HG03103 (cell line): ENCODE measurements around the gene CCDC91.
"Not testable (repeated sequence)": the region's sequence is repeated elsewhere in the genome, so short reads cannot be mapped to it uniquely, and the experiment has no call there.

Source experiments
- ATAC-seq: cut with Tn5 transposase; IDR thresholded peaks from one replicate; pipeline ENCODE4 v1.9.1; 2021; ENCODE audit warnings: low read depth; ENCODE audit not compliant: unreplicated experiment

CCDC91 gene

GRCh38 chr12:28178775-28179174 lies 11.5 kb upstream of the CCDC91 start:
- ATAC-seq = no peak

GRCh38 chr12:28180786-28181185 lies 9.5 kb upstream of the CCDC91 start:
- no peak for ATAC-seq

- no peak for ATAC-seq
Observed at GRCh38 chr12:28184375-28184774, 5.9 kb upstream of the CCDC91 start.

GRCh38 chr12:28186500-28186899 lies 3.8 kb upstream of the CCDC91 start:
- ATAC-seq = no peak

GRCh38 chr12:28189784-28190320 lies 404 bp upstream of the CCDC91 start:
- ATAC-seq = no peak

- peak; percentile 4 for ATAC-seq
Observed at GRCh38 chr12:28191051-28192048, 1.1 kb downstream of the CCDC91 start.

GRCh38 chr12:28192125-28192524 lies 1.9 kb downstream of the CCDC91 start:
- no peak for ATAC-seq

- ATAC-seq = not testable (repeated sequence)
Observed at GRCh38 chr12:28194621-28195020, 4.4 kb downstream of the CCDC91 start.

GRCh38 chr12:28201136-28201535 lies 10.9 kb downstream of the CCDC91 start:
- ATAC-seq = not testable (repeated sequence)

- no peak for ATAC-seq
Observed at GRCh38 chr12:28202374-28203130, 12.3 kb downstream of the CCDC91 start.

- ATAC-seq = no peak
Observed at GRCh38 chr12:28209782-28210181, 19.5 kb downstream of the CCDC91 start.

- ATAC-seq = no peak
Observed at GRCh38 chr12:28212182-28212581, 21.9 kb downstream of the CCDC91 start.

- no peak for ATAC-seq
Observed at GRCh38 chr12:28215021-28215420, 24.8 kb downstream of the CCDC91 start.

GRCh38 chr12:28216016-28216415 lies 25.8 kb downstream of the CCDC91 start:
- no peak for ATAC-seq

- no peak for ATAC-seq
Observed at GRCh38 chr12:28217805-28218204, 27.5 kb downstream of the CCDC91 start.

- ATAC-seq = no peak
Observed at GRCh38 chr12:28218875-28219274, 28.6 kb downstream of the CCDC91 start.

GRCh38 chr12:28219827-28220226 lies 29.6 kb downstream of the CCDC91 start:
- ATAC-seq = no peak

GRCh38 chr12:28222081-28222700 lies 31.9 kb downstream of the CCDC91 start:
- ATAC-seq = no peak

GRCh38 chr12:28223025-28223554 lies 32.8 kb downstream of the CCDC91 start:
- ATAC-seq = peak; percentile 92

- ATAC-seq = no peak
Observed at GRCh38 chr12:28223858-28224257, 33.6 kb downstream of the CCDC91 start.
